Measurements from ENCODE around the gene PTX4.

- TF ChIP-seq, protein P1, sequence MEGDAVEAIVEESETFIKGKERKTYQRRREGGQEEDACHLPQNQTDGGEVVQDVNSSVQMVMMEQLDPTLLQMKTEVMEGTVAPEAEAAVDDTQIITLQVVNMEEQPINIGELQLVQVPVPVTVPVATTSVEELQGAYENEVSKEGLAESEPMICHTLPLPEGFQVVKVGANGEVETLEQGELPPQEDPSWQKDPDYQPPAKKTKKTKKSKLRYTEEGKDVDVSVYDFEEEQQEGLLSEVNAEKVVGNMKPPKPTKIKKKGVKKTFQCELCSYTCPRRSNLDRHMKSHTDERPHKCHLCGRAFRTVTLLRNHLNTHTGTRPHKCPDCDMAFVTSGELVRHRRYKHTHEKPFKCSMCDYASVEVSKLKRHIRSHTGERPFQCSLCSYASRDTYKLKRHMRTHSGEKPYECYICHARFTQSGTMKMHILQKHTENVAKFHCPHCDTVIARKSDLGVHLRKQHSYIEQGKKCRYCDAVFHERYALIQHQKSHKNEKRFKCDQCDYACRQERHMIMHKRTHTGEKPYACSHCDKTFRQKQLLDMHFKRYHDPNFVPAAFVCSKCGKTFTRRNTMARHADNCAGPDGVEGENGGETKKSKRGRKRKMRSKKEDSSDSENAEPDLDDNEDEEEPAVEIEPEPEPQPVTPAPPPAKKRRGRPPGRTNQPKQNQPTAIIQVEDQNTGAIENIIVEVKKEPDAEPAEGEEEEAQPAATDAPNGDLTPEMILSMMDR (conservative IDR thresholded peaks at IDR 0.05; ENCODE audit: low read depth, low read length): no peak
- TF ChIP-seq EZH2phosphoT487 (IDR thresholded peaks at IDR 0.05; ENCODE audit: borderline replicate concordance, low read length) (no peak), EZH2 (IDR thresholded peaks at IDR 0.05; ENCODE audit: low read length, unreplicated experiment) (no peak)
These were observed 12.9 kb upstream of the PTX4 start for GRCh38 chr16:1501630-1502029.

Measured in PC-3 (cell line).